Measurements from ENCODE around the gene PIK3CD. TPM values are rescaled to one million over a fixed set of nuclear protein-coding genes. Genes with fewer than 3 reads are reported as not detected.

The PIK3CD gene
- total and polyA plus RNA-seq, 2 experiments from 2014 or later, result 1.2 to 1.3 TPM

GRCh38 chr1:9770298-9770697 lies 118.8 kb downstream of the PIK3CD start:
- 92% methylated on average over 10 of the region's 10 CpGs for WGBS (ENCODE audit: low lambda C conversion rate, missing lambda C conversion rate)

GRCh38 chr1:9774712-9775679 lies 123.5 kb downstream of the PIK3CD start:
- no peaks in the 10 kb centered on the region for H3K27me3 ChIP-seq
- no peak overlapping the region for H3K27ac ChIP-seq
- H3K4me3 ChIP-seq, result no peak overlapping the region
- H3K4me1 ChIP-seq (ENCODE audit: insufficient read depth), result no peaks in the 10 kb centered on the region
- no peak for TF ChIP-seq EZH2 (IDR thresholded peaks at IDR 0.05; ENCODE audit: borderline replicate concordance)
- no peak for TF ChIP-seq CTCF (IDR thresholded peaks at IDR 0.05; ENCODE audit: poor library complexity)
- no peak for TF ChIP-seq EZH2phosphoT487 (IDR thresholded peaks at IDR 0.05; ENCODE audit: low read depth, severe bottlenecking, unreplicated experiment)
- 91% methylated on average over 20 of the region's 20 CpGs for WGBS (ENCODE audit: low lambda C conversion rate, missing lambda C conversion rate)
- no peak for DNase-seq (ENCODE audit: low spot score)
- H3K4me2 ChIP-seq, result no peak overlapping the region
- peaks cover 2% of the 10 kb centered on the region for H4K20me1 ChIP-seq (ENCODE audit: insufficient read depth, poor library complexity, severe bottlenecking)
- H3K79me2 ChIP-seq, result peaks cover 52% of the 10 kb centered on the region
- no peaks in the 10 kb centered on the region for H3K9me3 ChIP-seq (ENCODE audit: low read depth)
- no peaks in the 10 kb centered on the region for H3K9me2 ChIP-seq (replicated peaks; ENCODE audit: insufficient read depth)
- no peak overlapping the region for H2AFZ ChIP-seq
- H3K36me3 ChIP-seq (replicated peaks; ENCODE audit: insufficient read depth, low read depth), result no peaks in the 10 kb centered on the region

More at GRCh38 chr1:9770298-9770697, 118.8 kb downstream of the PIK3CD start:
- Histone ChIP-seq H3K4me1 (ENCODE audit: insufficient read depth) (no peaks in the 10 kb centered on the region), H3K9me3 (ENCODE audit: low read depth) (no peaks in the 10 kb centered on the region), H3K27ac (no peak overlapping the region), H3K27me3 (no peaks in the 10 kb centered on the region), H3K36me3 (replicated peaks; ENCODE audit: insufficient read depth, low read depth) (no peaks in the 10 kb centered on the region), H3K4me2 (no peak overlapping the region), H3K4me3 (no peak overlapping the region), H3K79me2 (peaks cover 28% of the 10 kb centered on the region), H4K20me1 (ENCODE audit: insufficient read depth, poor library complexity, severe bottlenecking) (no peaks in the 10 kb centered on the region), H3K9me2 (replicated peaks; ENCODE audit: insufficient read depth) (no peaks in the 10 kb centered on the region), H2AFZ (no peak overlapping the region)
- no peak for DNase-seq (ENCODE audit: low spot score)
- TF ChIP-seq CTCF (IDR thresholded peaks at IDR 0.05; ENCODE audit: poor library complexity), result no peak
- no peak for TF ChIP-seq EZH2phosphoT487 (IDR thresholded peaks at IDR 0.05; ENCODE audit: low read depth, severe bottlenecking, unreplicated experiment)
- no peak for TF ChIP-seq EZH2 (IDR thresholded peaks at IDR 0.05; ENCODE audit: borderline replicate concordance)

- H2AFZ ChIP-seq, result no peak overlapping the region
- WGBS (ENCODE audit: low lambda C conversion rate, missing lambda C conversion rate), result 93% methylated on average over 2 of the region's 2 CpGs
- no peak overlapping the region for H3K4me3 ChIP-seq
- peaks cover 2% of the 10 kb centered on the region for H4K20me1 ChIP-seq (ENCODE audit: insufficient read depth, poor library complexity, severe bottlenecking)
- no peaks in the 10 kb centered on the region for H3K27me3 ChIP-seq
- H3K79me2 ChIP-seq, result peaks cover 65% of the 10 kb centered on the region
- no peaks in the 10 kb centered on the region for H3K4me1 ChIP-seq (ENCODE audit: insufficient read depth)
- H3K9me3 ChIP-seq (ENCODE audit: low read depth), result no peaks in the 10 kb centered on the region
- no peak overlapping the region for H3K4me2 ChIP-seq
- H3K9me2 ChIP-seq (replicated peaks; ENCODE audit: insufficient read depth), result no peaks in the 10 kb centered on the region
- H3K27ac ChIP-seq, result no peak overlapping the region
- DNase-seq (ENCODE audit: low spot score), result no peak
- TF ChIP-seq EZH2 (IDR thresholded peaks at IDR 0.05; ENCODE audit: borderline replicate concordance) (no peak), EZH2phosphoT487 (IDR thresholded peaks at IDR 0.05; ENCODE audit: low read depth, severe bottlenecking, unreplicated experiment) (no peak), CTCF (IDR thresholded peaks at IDR 0.05; ENCODE audit: poor library complexity) (no peak)
- no peaks in the 10 kb centered on the region for H3K36me3 ChIP-seq (replicated peaks; ENCODE audit: insufficient read depth, low read depth)
These were observed 125.2 kb downstream of the PIK3CD start for GRCh38 chr1:9776685-9777084.

Other genes with a start within 250 kb of the PIK3CD start
- gene SLC25A33, start 112.3 kb upstream of the PIK3CD start, total RNA-seq, result 21.7 and 22.1 TPM in 2 replicates
- gene SLC25A33, start 112.3 kb upstream of the PIK3CD start, polyA plus RNA-seq, result 10.8 and 14.4 TPM in 2 replicates
- 3.6 and 3.7 TPM in 2 replicates for gene TMEM201, start 62.8 kb upstream of the PIK3CD start, total RNA-seq
- gene TMEM201, start 62.8 kb upstream of the PIK3CD start, polyA plus RNA-seq, result 8.7 and 11.2 TPM in 2 replicates
- 40.5 and 47.7 TPM in 2 replicates for gene CLSTN1, start 172.2 kb downstream of the PIK3CD start, total RNA-seq
- gene CLSTN1, start 172.2 kb downstream of the PIK3CD start, polyA plus RNA-seq, result 64.9 and 74.2 TPM in 2 replicates